GM19324 (cell line): ENCODE data around the gene CACNA2D2.

Experiments
- ATAC-seq: cut with Tn5 transposase; IDR thresholded peaks from one replicate; pipeline ENCODE4 v1.9.1; 2021; ENCODE audit warnings: mild to moderate bottlenecking, moderate library complexity; ENCODE audit not compliant: unreplicated experiment, low FRiP score

CACNA2D2 gene

GRCh38 chr3:50319894-50320625 lies 183.4 kb downstream of the CACNA2D2 start:
- ATAC-seq: no peak

DNA sequence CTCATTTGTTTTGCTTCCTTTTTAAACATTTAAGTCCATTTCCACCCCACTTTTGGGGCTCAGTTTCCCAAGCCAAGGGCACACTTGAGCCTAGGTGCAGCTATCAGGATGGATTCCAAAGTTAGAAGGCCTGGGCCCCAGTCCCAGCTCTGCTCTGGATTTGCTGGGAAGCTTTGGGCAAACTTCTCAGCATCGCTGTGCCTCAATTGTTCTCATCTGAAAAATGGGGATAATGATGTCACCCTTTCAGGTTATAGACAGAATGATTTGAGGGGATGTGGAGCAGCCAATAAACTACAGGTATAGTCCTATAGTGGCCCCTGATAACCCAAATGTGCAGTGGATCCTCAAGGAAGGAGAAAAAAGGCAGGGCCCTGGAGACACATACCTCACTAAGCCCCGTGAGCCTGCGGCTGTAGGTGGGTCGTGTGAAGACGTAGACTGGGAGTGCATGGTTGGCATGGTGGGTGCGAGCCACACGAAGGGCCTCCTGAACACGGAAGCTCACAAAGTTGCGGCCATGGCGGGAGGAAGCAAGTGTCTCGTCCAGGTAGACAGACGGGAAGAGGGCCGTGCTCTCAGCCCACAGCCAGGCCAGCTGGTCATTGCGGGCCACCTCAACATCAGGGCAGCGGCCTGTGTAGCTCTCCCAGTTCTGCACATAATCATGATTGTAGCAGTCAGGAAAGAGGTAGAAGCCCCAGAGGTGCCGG lies 184.1 kb downstream of the CACNA2D2 start:
- no peak for ATAC-seq

GRCh38 chr3:50318615-50319014 lies 184.8 kb downstream of the CACNA2D2 start:
- no peak for ATAC-seq

DNA sequence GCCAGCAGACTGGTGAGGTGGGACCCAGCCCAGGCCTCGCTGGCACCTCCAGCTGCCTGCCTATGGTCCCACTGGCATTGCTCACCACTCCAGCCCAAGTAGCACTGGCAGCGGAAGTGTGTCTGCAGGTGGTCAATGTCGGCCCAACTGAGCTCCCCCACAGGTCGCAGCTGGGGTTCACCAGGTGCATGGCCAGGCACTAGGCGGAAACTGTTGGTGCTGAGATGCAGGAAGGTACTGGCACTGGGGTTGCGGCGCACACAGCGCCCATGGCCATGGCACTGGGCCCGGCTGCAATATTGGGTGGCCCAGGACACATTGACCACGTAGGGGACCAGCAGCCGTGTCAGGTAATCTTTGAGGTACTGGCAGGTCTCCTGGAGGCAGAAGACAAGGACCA lies 185.3 kb downstream of the CACNA2D2 start:
- ATAC-seq: no peak

GRCh38 chr3:50317300-50317699 lies 186.1 kb downstream of the CACNA2D2 start:
- ATAC-seq: no peak

DNA sequence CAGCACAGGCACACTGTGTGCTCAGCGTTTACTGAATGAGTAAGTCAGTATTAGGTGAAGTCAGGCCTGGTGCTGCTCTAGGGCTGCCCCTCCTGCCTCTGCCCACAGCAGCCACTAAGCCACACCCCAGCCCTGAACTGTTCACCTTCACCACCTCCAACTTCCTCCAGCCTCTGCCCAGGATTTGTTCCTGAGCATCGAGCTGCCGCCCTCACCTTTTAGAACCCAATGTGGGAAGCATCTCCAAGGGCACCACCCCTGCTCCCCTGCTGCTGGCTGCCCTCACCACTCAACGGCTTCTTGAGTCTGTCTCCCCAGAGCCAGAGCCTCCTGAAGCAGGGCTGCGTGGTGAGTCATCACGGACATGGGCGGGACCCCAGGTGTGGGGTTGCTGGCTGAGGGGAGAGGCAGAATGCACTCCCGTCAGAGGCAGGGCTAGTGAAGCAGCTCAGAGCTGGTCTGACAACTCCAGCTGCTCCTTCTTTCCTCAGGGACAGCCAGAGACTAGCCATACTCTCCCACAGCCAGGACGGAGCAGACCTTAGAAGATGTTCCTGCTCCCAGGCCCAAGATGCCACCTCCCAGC lies 186.7 kb downstream of the CACNA2D2 start:
- ATAC-seq: no peak

DNA sequence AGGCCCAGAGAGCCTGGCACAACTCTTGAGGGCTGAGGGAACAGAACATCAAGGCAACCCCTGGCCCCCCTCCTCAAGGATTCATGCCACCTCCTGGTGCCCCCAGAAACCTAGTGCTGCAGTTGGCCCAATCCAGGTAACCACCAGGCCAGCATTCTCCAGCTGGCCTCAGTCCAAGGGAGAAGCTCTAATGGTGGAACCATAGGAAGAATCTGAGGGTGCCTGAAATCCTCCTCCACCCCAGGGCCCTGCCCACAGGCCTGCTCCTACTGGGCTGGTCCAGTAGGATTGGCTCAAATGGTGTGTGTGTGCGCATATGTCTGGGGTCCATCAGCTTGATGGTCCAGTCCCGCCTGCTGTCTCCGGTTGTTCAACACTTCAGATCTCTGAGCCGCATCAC lies 188.6 kb downstream of the CACNA2D2 start:
- no peak for ATAC-seq

- no peak for ATAC-seq
Measured at GRCh38 chr3:50314342-50314741, 189.1 kb downstream of the CACNA2D2 start.
